HepG2 (cell line): ENCODE results near the gene EFNA2. TPM values are rescaled to one million over a fixed set of nuclear protein-coding genes. Genes with fewer than 3 reads are reported as not detected.
A peak's percentile ranks its signal among the peaks of the same experiment; 100 is the strongest.

Source experiments
- ATF4 ChIP-seq, 2 experiments: fragments of 450-650 bp in 1 of 2; sonication (generic) in 1 of 2; formaldehyde crosslinking; IDR thresholded peaks; 2 replicates each; pipeline versions ENCODE4 v1.5.0 to v1.8.0; 2020 to 2022; ENCODE audit warnings: mild to moderate bottlenecking in 1 of 2, missing genetic modification reagents in 1 of 2
- HNRNPLL ChIP-seq: fragments of 200-400 bp; formaldehyde crosslinking; IDR thresholded peaks from 2 replicates; pipeline ENCODE4 v1.6.1; 2017; ENCODE audit warnings: mild to moderate bottlenecking, low read depth, low read length; ENCODE audit not compliant: poor library complexity, severe bottlenecking
- HOMEZ ChIP-seq: IDR thresholded peaks from 2 replicates; pipeline ENCODE4 v1.6.1; 2016; ENCODE audit warnings: low read depth
- PAXIP1 ChIP-seq: sonication (generic); formaldehyde crosslinking; conservative IDR thresholded peaks from 2 replicates; pipeline ENCODE4 v1.4.0; 2020; ENCODE audit warnings: mild to moderate bottlenecking, missing genetic modification reagents, moderate library complexity
- RFX1 ChIP-seq: fragments of 450-650 bp; IDR thresholded peaks from 2 replicates; pipeline ENCODE4 v1.6.1; 2017
- ZBTB40 ChIP-seq, 2 experiments: fragments of 450-650 bp in 1 of 2; sonication (generic) in 1 of 2; formaldehyde crosslinking in 1 of 2; IDR thresholded peaks; 2 replicates each; pipeline versions ENCODE4 v1.6.1 to v1.8.0; 2016 to 2022; ENCODE audit warnings: antibody characterized with exemption in 1 of 2, mild to moderate bottlenecking in 1 of 2, missing genetic modification reagents in 1 of 2
- ZNF598 ChIP-seq: sonication (generic); formaldehyde crosslinking; IDR thresholded peaks from 2 replicates; pipeline ENCODE4 v1.5.1; 2020; ENCODE audit warnings: mild to moderate bottlenecking, missing genetic modification reagents, borderline replicate concordance
- ZNF777 ChIP-seq: sonication (generic); formaldehyde crosslinking; IDR thresholded peaks from 2 replicates; pipeline ENCODE4 v1.4.0; 2020; ENCODE audit warnings: missing genetic modification reagents
- ZNF781 ChIP-seq: sonication (generic); formaldehyde crosslinking; IDR thresholded peaks from 2 replicates; pipeline ENCODE4 v1.5.1; 2020; ENCODE audit warnings: borderline replicate concordance, mild to moderate bottlenecking, missing genetic modification reagents; ENCODE audit errors: not compliant biosample characterization
- ZNF784 ChIP-seq: sonication (generic); formaldehyde crosslinking; IDR thresholded peaks from 2 replicates; pipeline ENCODE4 v1.5.1; 2020; ENCODE audit warnings: missing genetic modification reagents, mild to moderate bottlenecking, borderline replicate concordance
- polyA plus RNA-seq, 8 experiments: library from polyadenylated mRNA; depleted of rRNA in 3 of 8; stranded (reverse) in 7 of 8; unstranded in 1 of 8; fragments of >200 nt; fragmentation: Illumina TruSeq in 4 of 8; extraction: Trizol in 4 of 8; gene quantifications; 2 replicates each; pipeline versions ENCODE4 v1.2.1 to v1.2.3, GENCODE V29; 2011 to 2016; ENCODE audit warnings: low read depth in 4 of 8, missing spikeins in 1 of 8, mixed read lengths in 1 of 8; ENCODE audit not compliant: insufficient read depth in 1 of 8
- total RNA-seq, 5 experiments: library from RNA; depleted of rRNA; stranded (reverse); fragments of >200 nt; fragmentation: Illumina TruSeq; extraction: Trizol; gene quantifications; 2 replicates each; pipeline ENCODE4 v1.2.3, GENCODE V29; 2016; ENCODE audit warnings: low read depth in 1 of 5

EFNA2 gene
- total and polyA plus RNA-seq, 2 of the 13 experiments (the other 11 are each of a cell fraction or from before 2014, with no cell fraction given): 6.0 to 9.9 TPM

GRCh38 chr19:1266129-1266915 lies 19.4 kb upstream of the EFNA2 start (continued):
- TF ChIP-seq ZNF781: no peak
- TF ChIP-seq ZBTB40 (IDR thresholded peaks at IDR 0.05): no peak
- TF ChIP-seq ZBTB40 (CRISPR knock-in tag; IDR thresholded peaks at IDR 0.05): peak; percentile 20
- peak; percentile 54; the same call in 1 of the 2 replicates for TF ChIP-seq ZNF598 (CRISPR knock-in tag)
- no peak for TF ChIP-seq HOMEZ (CRISPR knock-in tag)
- TF ChIP-seq HNRNPLL: peak; percentile 65
- peak; percentile 59 for TF ChIP-seq PAXIP1
- no peak for TF ChIP-seq ATF4 (CRISPR knock-in tag; IDR thresholded peaks at IDR 0.05)
- TF ChIP-seq ZNF784 (CRISPR knock-in tag): 0 out of 2 replicates have a peak, but pooled peaks have one; percentile 23
- TF ChIP-seq ZNF777 (CRISPR knock-in tag): peak; percentile 62; the same call in 1 of the 2 replicates
- peak; percentile 83 for TF ChIP-seq RFX1
